Liver (tissue), 3 donors: ENCODE measurements around the gene KLHDC10.

Source experiments
- CTCF ChIP-seq: fragments of 150-350 bp; IDR thresholded peaks from 2 replicates; pipeline ENCODE4 v1.5.1; 2017; ENCODE audit warnings: improper control_type of control experiment, low read depth, low read length; ENCODE audit not compliant: missing input control
- EGR1 ChIP-seq, 2 donors: IDR thresholded peaks; 2 replicates each; pipeline ENCODE4 v1.6.1; 2016 to 2018; ENCODE audit warnings: antibody characterized with exemption in 2 of 2, low read depth in 2 of 2
- FOXA1 ChIP-seq: IDR thresholded peaks from 2 replicates; pipeline ENCODE4 v1.6.1; 2016; ENCODE audit warnings: antibody characterized with exemption
- HNF4A ChIP-seq, 2 donors: conservative IDR thresholded peaks; 2 replicates each; pipeline ENCODE4 v1.6.1; 2016; ENCODE audit warnings: antibody characterized with exemption in 2 of 2, mild to moderate bottlenecking in 2 of 2
- JUND ChIP-seq, 2 donors: IDR thresholded peaks; 2 replicates each; pipeline ENCODE4 v1.6.1; 2016; ENCODE audit warnings: antibody characterized with exemption in 2 of 2
- MAX ChIP-seq: IDR thresholded peaks from 2 replicates; pipeline ENCODE4 v1.6.1; 2016; ENCODE audit warnings: antibody characterized with exemption
- NR2F2 ChIP-seq: IDR thresholded peaks from 2 replicates; pipeline ENCODE4 v1.6.1; 2016; ENCODE audit warnings: antibody characterized with exemption
- REST ChIP-seq: IDR thresholded peaks from 2 replicates; pipeline ENCODE4 v1.6.1; 2016; ENCODE audit warnings: antibody characterized with exemption, mild to moderate bottlenecking
- RXRA ChIP-seq, 2 donors: IDR thresholded peaks; 2 replicates each; pipeline ENCODE4 v1.6.1; 2017 to 2018; ENCODE audit warnings: antibody characterized with exemption in 2 of 2, mild to moderate bottlenecking in 1 of 2
- SP1 ChIP-seq: IDR thresholded peaks from 2 replicates; pipeline ENCODE4 v1.6.1; 2018; ENCODE audit warnings: antibody characterized with exemption, mild to moderate bottlenecking
- TAF1 ChIP-seq: conservative IDR thresholded peaks from 2 replicates; pipeline ENCODE4 v1.6.1; 2016; ENCODE audit warnings: antibody characterized with exemption, mild to moderate bottlenecking
- YY1 ChIP-seq: IDR thresholded peaks from 2 replicates; pipeline ENCODE4 v1.6.1; 2016; ENCODE audit warnings: antibody characterized with exemption, mild to moderate bottlenecking
- ZBTB33 ChIP-seq: IDR thresholded peaks from 2 replicates; pipeline ENCODE4 v1.6.1; 2016; ENCODE audit warnings: antibody characterized with exemption
- donor health status: healthy.
- donor health status: healthy.

GRCh38 chr7:130134106-130134636 is 63.8 kb downstream of the KLHDC10 start:
- no peak for TF ChIP-seq CTCF
- TF ChIP-seq REST: no peak
- TF ChIP-seq TAF1: no peak
- no peak for TF ChIP-seq ZBTB33
- TF ChIP-seq JUND (IDR thresholded peaks at IDR 0.05): no peak
- TF ChIP-seq RXRA (IDR thresholded peaks at IDR 0.05): no peak
- no peak for TF ChIP-seq MAX
- no peak for TF ChIP-seq EGR1 (IDR thresholded peaks at IDR 0.05; ENCODE audit: low read depth in 2 of 2)
- TF ChIP-seq YY1: no peak
- no peak for TF ChIP-seq FOXA1
- no peak for TF ChIP-seq NR2F2
- no peak for TF ChIP-seq SP1
- no peak for TF ChIP-seq HNF4A (conservative IDR thresholded peaks at IDR 0.05)
